Stimulated activated CD8-positive, alpha-beta memory T cell treated with anti-CD3 and anti-CD28 coated beads, Interleukin-12 subunit alpha, Interleukin-12 subunit beta, amount 100 ng/mL, for 24 hours (primary cell): ENCODE results near the gene LRRC42.

Experiments used
- DNase-seq: peaks from one replicate; pipeline ENCODE4 v3.0.0-alpha.2; 2020; ENCODE audit errors: extremely low read depth

Gene LRRC42

GRCh38 chr1:53946252-53947171 lies at the start of gene LRRC42:
Gene LRRC42, plus strand, starts transcription at chr1:53946350. Its CDS starts 5,650 bp downstream, at chr1:53952000.
- peak; percentile 73 for DNase-seq

GRCh38 chr1:53896635-53897229 lies 49.4 kb upstream of the LRRC42 start:
- no peak for DNase-seq

GRCh38 chr1:53899206-53899628 lies 46.9 kb upstream of the LRRC42 start:
- DNase-seq: no peak

- DNase-seq: no peak
Observed at GRCh38 chr1:53899708-53900107, 46.4 kb upstream of the LRRC42 start.

- no peak for DNase-seq
Observed at GRCh38 chr1:53902235-53903138, 43.7 kb upstream of the LRRC42 start.

- no peak for DNase-seq
Observed at GRCh38 chr1:53905509-53905908, 40.6 kb upstream of the LRRC42 start.

- DNase-seq: no peak
Observed at GRCh38 chr1:53906121-53906520, 40.0 kb upstream of the LRRC42 start.

- DNase-seq: no peak
Observed at GRCh38 chr1:53909946-53910345, 36.2 kb upstream of the LRRC42 start.

- DNase-seq: no peak
Observed at GRCh38 chr1:53911442-53911841, 34.7 kb upstream of the LRRC42 start.

- no peak for DNase-seq
Observed at GRCh38 chr1:53913352-53914033, 32.7 kb upstream of the LRRC42 start.

GRCh38 chr1:53918343-53918742 lies 27.8 kb upstream of the LRRC42 start:
- no peak for DNase-seq

- no peak for DNase-seq
Observed at GRCh38 chr1:53919675-53920066, 26.5 kb upstream of the LRRC42 start.

- no peak for DNase-seq
Observed at GRCh38 chr1:53927376-53927881, 18.7 kb upstream of the LRRC42 start.

GRCh38 chr1:53929246-53929960 lies 16.7 kb upstream of the LRRC42 start:
- no peak for DNase-seq

GRCh38 chr1:53930932-53931331 lies 15.2 kb upstream of the LRRC42 start:
- no peak for DNase-seq

- DNase-seq: no peak
Observed at GRCh38 chr1:53931523-53931922, 14.6 kb upstream of the LRRC42 start.

GRCh38 chr1:53934170-53934765 lies 11.9 kb upstream of the LRRC42 start:
- DNase-seq: no peak

GRCh38 chr1:53936430-53936829 lies 9.7 kb upstream of the LRRC42 start:
- no peak for DNase-seq

GRCh38 chr1:53938136-53938830 lies 7.9 kb upstream of the LRRC42 start:
- DNase-seq: no peak
